DND-41 (cell line): ENCODE measurements around the gene FNDC3B.

Experiments
- ATAC-seq: fragments of 200-7000 bp; cut with Tn5 transposase; 3 replicates; pipeline ENCODE4 v1.9.1; 2021; ENCODE audit warnings: low read depth; ENCODE audit not compliant: insufficient read depth
- DNase-seq: peaks from one replicate; pipeline ENCODE4 v3.0.0-alpha.2; 2020
- H2AFZ ChIP-seq: 2 replicates; pipeline ENCODE4 v1.6.0; 2012; ENCODE audit warnings: low read depth, low read length
- H3K27ac ChIP-seq: 2 replicates; pipeline ENCODE4 v1.5.1; 2012; ENCODE audit warnings: low read length, inconsistent platforms
- H3K27me3 ChIP-seq: fragments of 200-600 bp; sonication (generic); 2 replicates; pipeline ENCODE4 v1.6.0; 2012; ENCODE audit warnings: low read length, mild to moderate bottlenecking, inconsistent platforms; ENCODE audit not compliant: insufficient read depth, poor library complexity
- H3K36me3 ChIP-seq: 2 replicates; pipeline ENCODE4 v1.5.1; 2012; ENCODE audit warnings: low read length, inconsistent platforms; ENCODE audit not compliant: insufficient read depth
- H3K4me1 ChIP-seq: 2 replicates; pipeline ENCODE4 v1.5.1; 2012; ENCODE audit warnings: mild to moderate bottlenecking, low read length; ENCODE audit not compliant: insufficient read depth
- H3K4me2 ChIP-seq: 2 replicates; pipeline ENCODE4 v1.6.0; 2012; ENCODE audit warnings: mild to moderate bottlenecking, moderate library complexity, low read length, inconsistent platforms; ENCODE audit not compliant: insufficient read depth
- H3K4me3 ChIP-seq, 2 experiments: fragments of 200-600 bp in 1 of 2; shearing (Covaris generic) in 1 of 2; 2 replicates each; pipeline ENCODE4 v1.5.1; 2012 to 2016; ENCODE audit warnings: inconsistent platforms in 2 of 2, low read length in 2 of 2, mild to moderate bottlenecking in 2 of 2, low read depth in 1 of 2, moderate library complexity in 1 of 2
- H3K79me2 ChIP-seq: 2 replicates; pipeline ENCODE4 v1.6.0; 2012; ENCODE audit warnings: low read length, inconsistent platforms; ENCODE audit not compliant: insufficient read depth
- H3K9ac ChIP-seq: 2 replicates; pipeline ENCODE4 v1.6.0; 2012; ENCODE audit warnings: low read depth, mild to moderate bottlenecking, inconsistent platforms, low read length, moderate library complexity
- H3K9me3 ChIP-seq: 2 replicates; pipeline ENCODE4 v1.5.1; 2012; ENCODE audit warnings: low read length, moderate library complexity, mild to moderate bottlenecking, inconsistent platforms; ENCODE audit not compliant: insufficient read depth, severe bottlenecking
- H4K20me1 ChIP-seq: 2 replicates; pipeline ENCODE4 v1.6.0; 2012; ENCODE audit warnings: low read length; ENCODE audit not compliant: insufficient read depth
- EZH2 ChIP-seq: IDR thresholded peaks from 3 replicates; pipeline ENCODE4 v1.6.1; 2012; ENCODE audit warnings: borderline replicate concordance, low read depth, mild to moderate bottlenecking, moderate library complexity, low read length, inconsistent platforms; ENCODE audit not compliant: severe bottlenecking
- TF ChIP-seq, protein P1 (sequence below): IDR thresholded peaks from 2 replicates; pipeline ENCODE4 v1.5.1; 2012; ENCODE audit warnings: borderline replicate concordance, low read length, moderate library complexity, mild to moderate bottlenecking; ENCODE audit not compliant: poor library complexity, severe bottlenecking; ENCODE audit errors: extremely low read depth

The FNDC3B gene

DNA sequence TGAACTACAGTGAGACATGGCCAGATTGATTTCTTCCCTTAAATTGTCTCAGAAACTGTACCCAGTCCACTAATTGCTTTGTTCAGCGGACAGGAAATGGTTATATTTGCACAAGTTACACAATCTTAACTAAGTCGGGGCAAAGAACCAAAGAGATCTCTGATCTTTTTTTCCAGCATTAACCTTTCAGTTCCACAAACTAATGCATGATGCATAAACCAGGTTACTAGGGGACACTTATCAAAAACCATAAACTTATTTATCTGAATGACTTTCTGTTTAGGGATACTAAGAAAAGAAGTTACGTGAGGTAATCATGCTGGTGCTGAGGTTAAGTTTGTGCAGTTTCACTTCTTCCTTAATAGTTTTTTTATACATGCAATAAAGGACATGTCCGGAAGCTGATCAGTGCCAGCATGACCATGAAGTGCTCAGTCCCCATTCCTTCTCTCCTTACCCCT is 22.4 kb downstream of the FNDC3B start:
- DNase-seq = no peak

DNA sequence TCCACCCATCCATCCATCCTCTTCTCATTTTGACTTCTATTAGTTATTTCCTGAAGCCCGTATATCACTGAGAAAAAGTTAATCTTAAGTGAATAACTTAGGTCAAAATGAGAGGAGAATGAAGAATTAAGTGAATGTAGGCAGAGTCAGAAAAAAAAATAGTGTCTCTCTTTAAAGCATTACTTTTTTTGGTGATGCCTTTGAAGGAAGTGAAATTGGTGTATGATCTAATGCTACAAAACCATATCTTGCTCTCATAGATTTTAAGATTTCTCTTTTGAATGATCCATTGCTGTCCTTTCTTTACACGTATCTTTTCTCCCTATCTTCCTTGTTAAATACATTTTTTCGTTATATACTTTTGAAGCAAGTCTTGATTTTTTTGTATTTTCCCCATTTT is 23.4 kb downstream of the FNDC3B start:
- no peaks in the 10 kb centered on the region for H3K9me3 ChIP-seq
- H3K4me3 ChIP-seq = no peak overlapping the region
- ATAC-seq (no peak), DNase-seq (no peak)
- no peak overlapping the region for H2AFZ ChIP-seq
- H3K36me3 ChIP-seq = no peaks in the 10 kb centered on the region
- no peaks in the 10 kb centered on the region for H3K79me2 ChIP-seq
- H3K27me3 ChIP-seq = no peaks in the 10 kb centered on the region
- H3K9ac ChIP-seq = no peak overlapping the region
- H4K20me1 ChIP-seq = no peaks in the 10 kb centered on the region
- TF ChIP-seq, protein P1, sequence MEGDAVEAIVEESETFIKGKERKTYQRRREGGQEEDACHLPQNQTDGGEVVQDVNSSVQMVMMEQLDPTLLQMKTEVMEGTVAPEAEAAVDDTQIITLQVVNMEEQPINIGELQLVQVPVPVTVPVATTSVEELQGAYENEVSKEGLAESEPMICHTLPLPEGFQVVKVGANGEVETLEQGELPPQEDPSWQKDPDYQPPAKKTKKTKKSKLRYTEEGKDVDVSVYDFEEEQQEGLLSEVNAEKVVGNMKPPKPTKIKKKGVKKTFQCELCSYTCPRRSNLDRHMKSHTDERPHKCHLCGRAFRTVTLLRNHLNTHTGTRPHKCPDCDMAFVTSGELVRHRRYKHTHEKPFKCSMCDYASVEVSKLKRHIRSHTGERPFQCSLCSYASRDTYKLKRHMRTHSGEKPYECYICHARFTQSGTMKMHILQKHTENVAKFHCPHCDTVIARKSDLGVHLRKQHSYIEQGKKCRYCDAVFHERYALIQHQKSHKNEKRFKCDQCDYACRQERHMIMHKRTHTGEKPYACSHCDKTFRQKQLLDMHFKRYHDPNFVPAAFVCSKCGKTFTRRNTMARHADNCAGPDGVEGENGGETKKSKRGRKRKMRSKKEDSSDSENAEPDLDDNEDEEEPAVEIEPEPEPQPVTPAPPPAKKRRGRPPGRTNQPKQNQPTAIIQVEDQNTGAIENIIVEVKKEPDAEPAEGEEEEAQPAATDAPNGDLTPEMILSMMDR = no peak
- no peak for TF ChIP-seq EZH2
- no peak overlapping the region for H3K4me2 ChIP-seq
- H3K4me1 ChIP-seq = no peaks in the 10 kb centered on the region
- no peak overlapping the region for H3K27ac ChIP-seq

More for the DNA sequence above, 22.4 kb downstream of the FNDC3B start:
- H4K20me1 ChIP-seq = no peaks in the 10 kb centered on the region
- no peak overlapping the region for H3K4me3 ChIP-seq
- H3K4me1 ChIP-seq = no peaks in the 10 kb centered on the region
- no peak overlapping the region for H3K9ac ChIP-seq
- no peak overlapping the region for H3K4me2 ChIP-seq
- no peak for ATAC-seq
- no peak for TF ChIP-seq EZH2
- H3K9me3 ChIP-seq = no peaks in the 10 kb centered on the region
- H3K36me3 ChIP-seq = no peaks in the 10 kb centered on the region
- no peak overlapping the region for H3K27ac ChIP-seq
- H2AFZ ChIP-seq = no peak overlapping the region
- H3K79me2 ChIP-seq = no peaks in the 10 kb centered on the region
- no peaks in the 10 kb centered on the region for H3K27me3 ChIP-seq

DNA sequence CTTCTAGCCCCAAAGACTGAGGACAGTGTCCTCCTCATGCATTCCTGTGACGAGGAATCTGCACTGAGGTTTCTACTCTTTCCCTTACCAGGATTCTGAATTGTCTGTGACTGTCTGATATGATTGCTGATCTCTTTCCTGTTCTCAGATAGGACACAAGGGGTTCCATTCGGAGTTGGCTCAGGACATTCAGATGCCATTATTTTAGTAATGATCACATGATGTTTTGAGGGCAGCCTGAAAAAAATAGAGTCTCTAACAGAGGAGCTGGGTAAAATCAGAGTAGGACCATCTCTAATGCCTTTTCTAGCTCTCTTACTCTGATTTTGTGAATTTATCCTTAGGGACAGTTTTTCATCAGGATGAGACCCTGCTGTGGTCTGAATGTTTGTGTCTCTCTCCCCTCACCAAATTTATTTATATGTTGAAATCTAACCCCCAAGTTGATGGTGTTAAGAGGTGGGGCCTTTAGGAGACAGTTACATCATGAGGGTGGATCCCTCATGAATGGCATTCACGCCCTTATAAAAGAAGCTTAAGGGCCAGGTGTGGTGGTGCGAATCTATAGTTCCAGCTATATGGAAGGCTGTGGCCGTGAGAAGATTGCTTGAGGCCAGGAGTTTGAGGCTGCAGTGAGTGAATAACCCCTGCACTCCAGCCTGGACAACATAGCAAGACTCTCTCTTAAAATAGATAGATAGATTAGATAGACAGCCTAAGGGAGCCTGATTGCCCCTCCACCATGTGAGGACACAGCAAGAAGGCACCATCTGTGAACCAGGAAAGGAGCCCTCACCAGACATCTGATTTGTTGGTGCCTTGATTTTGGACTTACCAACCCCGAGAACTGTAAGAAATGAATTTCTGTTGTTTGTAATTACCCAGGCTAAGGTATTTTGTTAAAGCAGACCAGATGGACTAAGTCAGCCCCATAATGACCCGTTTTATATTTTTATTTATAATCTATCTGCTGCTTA is 24.4 kb downstream of the FNDC3B start:
- ATAC-seq = no peak
- no peak overlapping the region for H3K4me3 ChIP-seq
- no peaks in the 10 kb centered on the region for H3K4me1 ChIP-seq
- no peak overlapping the region for H3K9ac ChIP-seq
- no peaks in the 10 kb centered on the region for H3K27me3 ChIP-seq
- H3K4me2 ChIP-seq = no peak overlapping the region
- no peaks in the 10 kb centered on the region for H3K79me2 ChIP-seq
- H3K9me3 ChIP-seq = no peaks in the 10 kb centered on the region
- H2AFZ ChIP-seq = no peak overlapping the region
- H4K20me1 ChIP-seq = no peaks in the 10 kb centered on the region
- TF ChIP-seq EZH2 = no peak
- TF ChIP-seq, protein P1 = no peak
- no peak overlapping the region for H3K27ac ChIP-seq
- no peaks in the 10 kb centered on the region for H3K36me3 ChIP-seq
- DNase-seq = no peak

DNA sequence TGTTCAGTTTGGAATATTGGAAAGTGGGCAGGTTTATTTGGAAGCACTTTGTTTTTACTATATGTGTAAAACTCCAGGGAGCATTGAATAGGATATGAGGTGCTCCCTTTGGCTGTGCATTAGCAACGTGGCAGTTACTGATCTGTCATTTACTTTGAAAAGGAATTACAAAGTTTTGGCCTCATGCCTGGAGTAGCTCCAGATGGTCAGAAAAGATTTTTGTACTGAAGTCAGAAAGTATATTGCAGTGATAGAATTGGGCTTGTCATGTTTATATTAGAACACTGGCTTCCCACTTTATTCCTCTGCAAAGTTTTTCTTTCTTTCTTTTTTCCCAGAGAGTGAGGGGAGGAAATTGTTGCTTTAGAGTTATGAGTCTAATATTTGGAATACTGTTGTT is 26.1 kb downstream of the FNDC3B start:
- no peak for TF ChIP-seq EZH2
- TF ChIP-seq, protein P1 = no peak
- H3K79me2 ChIP-seq = no peaks in the 10 kb centered on the region
- no peaks in the 10 kb centered on the region for H3K27me3 ChIP-seq
- H2AFZ ChIP-seq = no peak overlapping the region
- H3K4me2 ChIP-seq = no peak overlapping the region
- H3K27ac ChIP-seq = no peak overlapping the region
- H3K4me1 ChIP-seq = no peaks in the 10 kb centered on the region
- H3K4me3 ChIP-seq = no peak overlapping the region
- DNase-seq (no peak), ATAC-seq (no peak)
- peaks cover 2% of the 10 kb centered on the region; the same call in 1 of the 2 replicates for H4K20me1 ChIP-seq
- no peaks in the 10 kb centered on the region for H3K36me3 ChIP-seq
- no peak overlapping the region for H3K9ac ChIP-seq
- H3K9me3 ChIP-seq = no peaks in the 10 kb centered on the region
